NCI-H748 (cell line): Measurements from ENCODE around the gene CMBL.
"Not testable (repeated sequence)": the region's sequence is repeated elsewhere in the genome, so short reads cannot be mapped to it uniquely, and the experiment has no call there.

Source experiments
- DNase-seq: peaks from one replicate; lab custom pipeline; 2025; ENCODE audit not compliant: unreplicated experiment; lab: John Stamatoyannopoulos, UW

Gene CMBL

DNA sequence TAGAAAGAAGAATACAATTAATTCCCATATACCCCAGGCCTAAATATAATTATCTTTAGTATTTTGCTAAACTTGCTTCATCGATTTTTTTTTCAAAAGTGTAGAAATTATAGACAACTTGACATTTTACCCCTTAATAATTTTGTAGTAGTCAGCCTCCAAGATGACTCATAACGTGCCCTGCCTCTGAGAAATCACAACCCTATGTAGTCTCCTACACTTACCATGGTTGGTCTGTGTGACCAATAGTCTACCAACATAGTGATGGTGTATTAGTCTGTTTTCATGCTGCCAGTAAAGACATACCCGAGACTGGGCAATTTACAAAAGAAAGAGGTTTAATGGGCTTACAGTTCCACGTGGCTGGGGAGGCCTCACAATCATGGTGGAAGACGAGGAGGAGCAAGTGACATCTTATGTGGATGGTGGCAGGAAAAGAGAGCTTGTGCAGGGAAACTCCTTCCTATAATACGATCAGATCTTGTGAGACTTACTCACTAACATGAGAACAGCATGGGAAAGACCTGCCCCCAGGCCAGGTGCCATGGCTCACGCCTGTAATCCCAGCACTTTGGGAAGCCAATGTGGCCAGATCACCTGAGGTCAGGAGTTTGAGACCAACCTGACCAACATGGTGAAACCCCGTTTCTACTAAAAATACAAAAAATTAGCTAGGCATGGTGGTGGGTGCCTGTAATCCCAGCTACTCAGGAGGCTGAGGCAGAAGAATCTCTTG, 3.3 kb upstream of the CMBL start:
- not testable (repeated sequence) for DNase-seq

GRCh38 chr5:10310066-10310779, 2.5 kb upstream of the CMBL start:
- DNase-seq: peak; percentile 64

DNA sequence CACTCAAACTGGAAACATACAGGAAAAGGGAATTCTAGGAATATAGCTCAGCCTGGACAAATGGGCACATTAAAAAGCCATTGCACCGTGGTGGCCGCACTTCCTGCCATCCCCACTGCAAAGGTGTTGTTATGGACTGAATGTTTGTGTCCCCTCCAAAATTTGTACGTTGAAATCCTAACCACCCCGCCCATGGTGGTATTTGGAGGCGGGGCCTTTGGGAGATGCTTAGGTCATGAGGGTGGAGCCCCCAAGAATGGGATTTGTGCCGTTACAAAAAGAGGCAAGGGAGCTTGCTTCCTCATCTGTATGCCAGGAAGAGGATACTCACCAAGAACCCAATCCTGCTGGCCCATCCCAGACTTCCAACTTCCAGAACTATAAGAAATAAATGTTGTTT, 1.1 kb upstream of the CMBL start:
- no peak for DNase-seq

DNA sequence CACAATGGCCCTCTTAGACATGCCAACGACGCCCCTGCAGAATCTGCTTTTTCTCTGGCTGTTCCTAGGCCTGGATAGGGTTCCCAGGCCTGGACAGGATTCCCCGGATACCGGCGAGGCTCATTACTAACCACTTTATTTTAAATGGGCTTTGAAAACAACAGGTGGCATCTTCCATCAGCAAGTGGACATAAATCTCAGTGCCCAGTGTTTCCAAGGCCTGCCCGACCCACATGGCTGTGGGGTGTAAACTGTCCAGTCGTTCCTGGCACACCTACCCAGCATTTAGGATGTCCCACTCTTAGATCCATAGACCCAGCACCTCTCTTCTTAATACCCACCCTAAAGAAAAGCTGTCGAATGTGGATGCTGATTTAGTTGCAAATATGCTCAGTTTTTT, 896 bp downstream of the CMBL start:
- DNase-seq: peak; percentile 90

DNA sequence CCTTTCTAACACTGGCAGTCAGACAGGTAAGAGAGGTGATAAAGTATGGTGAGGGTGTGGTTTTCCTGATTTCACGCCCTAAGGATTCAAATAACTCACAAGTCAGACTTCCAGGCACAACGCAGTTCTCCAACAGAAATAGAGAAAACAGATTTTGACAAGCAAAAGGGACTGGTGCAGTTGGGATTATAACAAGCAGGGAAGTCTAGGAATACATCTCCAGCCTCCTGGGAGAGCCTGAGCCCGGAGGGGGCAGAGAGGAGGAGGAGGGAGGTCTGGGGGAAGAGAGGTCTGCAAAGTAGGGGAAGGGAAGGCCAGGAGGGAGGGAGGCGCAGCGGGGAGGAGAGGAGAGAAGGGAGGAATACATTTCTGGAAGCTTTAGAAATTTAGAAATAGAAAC, 1.6 kb downstream of the CMBL start:
- peak; percentile 67 for DNase-seq

DNA sequence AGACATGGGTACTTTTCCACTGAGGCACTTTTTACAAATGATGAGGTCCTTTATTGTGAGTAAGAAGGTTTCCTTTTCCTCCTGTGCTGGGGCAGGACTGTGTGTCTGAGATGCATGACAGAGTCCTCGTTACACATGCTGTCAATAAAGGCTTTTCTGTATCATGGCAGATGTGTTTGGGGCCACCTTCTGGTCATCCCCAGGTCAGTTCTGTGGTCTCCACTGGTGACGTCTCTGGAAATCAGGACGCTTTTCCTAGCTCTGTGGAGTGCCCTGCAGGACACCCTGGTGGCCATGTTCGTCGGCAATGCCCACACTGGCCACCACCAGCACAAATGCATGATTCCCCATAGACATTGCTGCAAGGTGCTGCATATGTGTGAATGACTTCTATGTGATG, 2.8 kb downstream of the CMBL start:
- peak; percentile 40 for DNase-seq

GRCh38 chr5:10303699-10304170, 4.0 kb downstream of the CMBL start:
- DNase-seq: peak; percentile 68

DNA sequence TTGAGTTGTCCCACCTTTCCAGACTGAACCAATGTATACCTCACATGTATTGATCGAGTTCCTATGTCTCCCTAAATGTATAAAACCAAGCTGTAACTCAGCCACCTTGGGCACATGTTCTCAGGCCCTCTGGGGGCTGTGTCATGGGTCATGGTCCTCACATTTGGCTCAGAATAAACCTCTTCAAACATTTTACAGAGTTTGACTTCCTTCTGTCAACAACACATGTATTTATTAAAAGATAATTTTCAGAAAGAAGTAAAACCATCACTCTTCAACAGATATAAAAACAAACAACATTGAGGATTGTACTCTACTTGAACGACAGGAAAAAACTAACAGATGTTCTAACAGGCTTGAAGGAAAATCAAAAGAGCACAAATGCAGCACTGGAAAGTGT, 4.5 kb downstream of the CMBL start:
- DNase-seq: no peak

- peak; percentile 95 for DNase-seq
Observed at GRCh38 chr5:10301842-10302610, 5.7 kb downstream of the CMBL start.

DNA sequence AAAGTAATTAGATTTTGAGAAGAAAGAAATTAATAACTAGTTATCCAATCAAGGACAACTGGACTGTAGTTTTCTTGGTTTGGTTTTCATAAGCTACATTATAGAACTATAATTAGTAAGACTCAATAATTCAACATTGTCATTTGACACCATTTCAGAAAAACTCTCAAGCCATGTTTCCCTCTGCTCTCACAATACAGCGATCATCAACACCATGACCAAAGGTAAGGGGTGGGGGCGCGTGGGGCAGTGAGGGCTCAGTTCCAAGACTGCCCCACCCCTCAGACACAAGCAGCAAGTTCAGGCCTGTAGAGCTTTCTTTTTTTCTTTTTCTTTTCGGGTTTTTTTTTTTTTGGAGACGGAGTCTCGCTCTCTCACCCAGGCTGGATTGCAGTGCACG, 6.4 kb downstream of the CMBL start:
- peak; percentile 96 for DNase-seq

DNA sequence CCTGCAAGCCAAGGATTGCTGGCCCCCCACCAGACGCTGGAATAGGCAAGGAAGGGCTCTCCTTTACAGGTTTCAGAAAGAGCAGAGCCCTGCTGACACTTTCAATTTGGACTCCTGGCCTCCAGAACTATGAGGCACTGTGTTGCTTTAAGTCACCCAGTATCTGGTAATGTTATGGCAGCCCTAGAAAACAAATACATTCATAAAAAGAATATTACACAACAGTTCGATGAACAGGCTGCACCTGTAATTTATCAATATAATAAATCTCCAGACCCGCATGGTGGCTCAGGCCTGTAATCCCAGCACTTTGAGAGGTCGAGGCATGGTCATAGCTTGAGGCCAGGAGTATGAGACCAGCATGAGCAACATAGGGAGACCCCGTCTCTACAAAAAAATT, 7.5 kb downstream of the CMBL start:
- DNase-seq: no peak

DNA sequence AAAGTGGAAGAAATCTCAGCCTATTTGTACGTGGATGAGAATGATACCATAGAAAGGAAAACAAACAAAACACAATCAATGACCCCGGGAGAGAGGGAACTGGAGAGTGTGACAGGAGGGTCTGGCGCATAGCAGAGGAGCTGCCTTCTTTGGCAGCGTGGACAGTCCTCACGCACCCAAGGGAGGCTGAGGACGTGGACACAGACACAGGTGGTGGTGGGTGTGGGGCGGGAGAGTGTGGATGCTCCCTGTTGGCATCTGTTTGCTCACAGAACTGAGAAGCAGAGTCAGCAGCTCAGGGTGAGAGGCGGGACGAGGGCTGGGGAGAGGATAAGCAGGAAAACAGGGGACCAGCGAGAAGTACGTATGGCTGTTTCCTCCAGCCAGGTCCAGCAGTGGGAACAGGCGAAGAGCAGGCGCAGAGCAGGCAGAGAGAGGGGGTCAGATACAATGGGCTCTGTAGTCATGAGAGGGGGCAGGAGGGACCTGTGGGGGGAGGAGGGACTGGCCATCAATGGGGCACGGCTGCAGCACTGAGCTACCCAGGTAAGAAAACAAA, 10.0 kb downstream of the CMBL start:
- peak; percentile 85 for DNase-seq

GRCh38 chr5:10295619-10296326, 11.9 kb downstream of the CMBL start:
- DNase-seq: no peak

DNA sequence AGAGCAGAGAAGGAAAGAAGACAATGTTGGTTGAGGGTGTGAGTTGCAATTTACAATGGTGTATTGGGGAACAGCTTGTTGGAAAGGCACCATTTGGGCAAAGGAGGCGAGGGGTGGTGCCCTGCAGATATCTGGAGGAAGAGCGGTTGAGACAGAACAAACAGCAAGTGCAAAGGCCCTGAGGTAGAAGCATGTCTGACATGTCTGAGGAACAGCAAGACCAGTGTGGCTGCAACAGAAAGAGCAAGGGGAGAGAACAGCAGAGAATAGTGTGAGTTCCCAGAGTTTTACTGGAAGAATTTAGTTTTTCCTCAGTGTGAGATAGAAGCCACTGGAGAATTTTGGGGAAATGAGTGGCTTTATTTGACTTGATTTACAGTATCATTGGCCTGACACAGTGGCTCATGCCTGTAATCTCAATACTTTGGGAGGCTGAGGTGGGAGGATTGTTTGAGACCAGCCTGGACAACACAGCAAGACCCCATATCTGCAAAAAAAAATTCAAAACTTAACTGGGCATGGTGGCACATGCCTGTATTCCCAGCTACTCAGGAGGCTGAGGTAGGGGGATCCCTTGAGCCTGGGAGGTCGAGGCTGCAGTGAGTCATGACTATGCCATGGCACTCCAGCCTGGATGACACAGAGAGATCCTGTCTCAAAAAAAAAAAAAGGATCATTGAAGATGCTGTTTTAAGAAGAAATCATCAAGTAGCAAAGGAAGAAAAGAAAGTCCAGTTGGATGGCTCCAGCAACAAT, 13.6 kb downstream of the CMBL start:
- DNase-seq: no peak

GRCh38 chr5:10291692-10292339, 15.9 kb downstream of the CMBL start:
- DNase-seq: no peak

GRCh38 chr5:10290438-10290837, 17.3 kb downstream of the CMBL start:
- no peak for DNase-seq

GRCh38 chr5:10289991-10290390, 17.7 kb downstream of the CMBL start:
- DNase-seq: no peak

DNA sequence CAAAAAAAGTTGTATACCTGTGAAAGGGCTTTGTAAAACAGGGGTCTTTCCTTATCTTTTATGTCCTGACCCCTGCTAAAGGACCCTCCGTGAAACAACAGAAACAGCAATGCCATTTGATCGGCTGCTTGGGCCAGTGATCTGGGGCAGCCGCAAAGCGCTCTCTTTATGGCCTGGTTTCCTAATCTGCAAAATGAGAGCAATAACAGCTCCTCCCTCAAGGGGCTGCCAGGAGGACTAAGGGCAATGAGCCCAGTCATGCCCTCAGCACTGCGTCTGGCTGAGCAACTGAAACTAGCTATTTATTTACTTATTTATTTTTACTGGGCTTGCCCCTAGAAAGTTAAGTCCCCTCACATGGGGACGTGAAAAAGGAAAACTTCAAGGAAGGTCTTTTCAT, 18.3 kb downstream of the CMBL start:
- peak; percentile 79 for DNase-seq

DNA sequence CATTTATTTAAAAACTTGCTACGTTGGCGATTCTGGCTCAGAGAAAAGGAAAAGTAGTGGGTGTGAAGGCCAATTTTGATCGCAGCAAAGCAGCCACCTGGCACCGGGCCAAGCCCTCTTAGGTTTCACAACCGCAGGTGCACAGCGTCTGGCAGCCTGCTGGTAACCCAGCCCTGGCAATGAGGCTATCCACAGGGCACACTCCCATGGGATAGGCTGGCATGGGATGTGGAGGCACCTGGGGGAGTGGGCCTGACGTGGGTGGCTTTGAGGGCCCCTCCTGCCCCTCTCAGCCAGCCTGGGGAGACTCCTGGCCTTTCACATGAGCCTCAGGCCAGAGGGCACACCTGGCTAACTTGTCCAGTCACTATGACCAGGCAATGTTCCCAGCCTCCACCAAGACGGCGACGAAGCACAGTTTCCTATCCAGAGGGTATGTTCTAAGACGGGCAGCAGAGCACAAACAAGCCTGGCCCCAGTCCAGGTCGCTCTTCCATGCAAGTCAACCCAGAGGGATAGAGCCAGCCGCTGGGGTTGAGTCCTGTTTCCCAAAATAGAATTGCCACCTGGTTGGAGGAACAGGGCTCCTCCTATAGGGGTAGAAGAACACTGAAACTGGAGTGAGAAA, 19.0 kb downstream of the CMBL start:
- DNase-seq: peak; percentile 100
